Fibroblast of villous mesenchyme (primary cell): Measurements from ENCODE around the gene SRP14. TPM values are rescaled to one million over a fixed set of nuclear protein-coding genes. Genes with fewer than 3 reads are reported as not detected.

Experiments
- DNase-seq: peaks from one replicate; pipeline ENCODE4 v3.0.0-alpha.2; 2010; ENCODE audit warnings: low read depth
- H3K4me3 ChIP-seq: 2 replicates; pipeline ENCODE4 v1.5.1; 2011; ENCODE audit warnings: low read depth, mild to moderate bottlenecking, low read length
- total RNA-seq: library from RNA; depleted of rRNA; stranded (reverse); fragments of >200 nt; gene quantifications from 2 replicates; pipeline ENCODE4 v1.2.3, GENCODE V29; 2012
- TF ChIP-seq, protein P1 (sequence below): IDR thresholded peaks from 2 replicates; pipeline ENCODE4 v1.5.1; 2012; ENCODE audit warnings: low read depth, mild to moderate bottlenecking, low read length; ENCODE audit not compliant: insufficient read depth

The SRP14 gene
- total RNA-seq, 1 donor = 93.3 TPM

DNA sequence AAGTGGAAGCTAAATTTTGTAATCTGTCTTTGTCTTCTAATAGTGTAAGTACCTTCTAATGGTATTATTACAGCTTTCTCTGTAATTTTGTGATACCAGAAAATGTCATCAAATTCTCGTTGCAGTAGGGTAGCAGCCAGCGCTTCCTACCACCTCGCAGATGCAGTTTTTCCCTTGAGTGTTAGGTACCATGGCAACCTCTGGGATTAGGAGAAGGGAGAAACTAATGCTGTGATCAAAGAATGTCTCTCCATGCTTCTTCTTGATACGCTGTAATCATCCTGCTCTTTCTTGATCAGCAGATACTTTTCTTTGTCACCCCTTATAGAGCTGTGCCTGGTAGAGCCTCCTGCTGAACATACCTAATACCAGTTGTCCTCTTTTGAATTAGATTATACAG lies 27.7 kb downstream of the SRP14 start:
- TF ChIP-seq, protein P1, sequence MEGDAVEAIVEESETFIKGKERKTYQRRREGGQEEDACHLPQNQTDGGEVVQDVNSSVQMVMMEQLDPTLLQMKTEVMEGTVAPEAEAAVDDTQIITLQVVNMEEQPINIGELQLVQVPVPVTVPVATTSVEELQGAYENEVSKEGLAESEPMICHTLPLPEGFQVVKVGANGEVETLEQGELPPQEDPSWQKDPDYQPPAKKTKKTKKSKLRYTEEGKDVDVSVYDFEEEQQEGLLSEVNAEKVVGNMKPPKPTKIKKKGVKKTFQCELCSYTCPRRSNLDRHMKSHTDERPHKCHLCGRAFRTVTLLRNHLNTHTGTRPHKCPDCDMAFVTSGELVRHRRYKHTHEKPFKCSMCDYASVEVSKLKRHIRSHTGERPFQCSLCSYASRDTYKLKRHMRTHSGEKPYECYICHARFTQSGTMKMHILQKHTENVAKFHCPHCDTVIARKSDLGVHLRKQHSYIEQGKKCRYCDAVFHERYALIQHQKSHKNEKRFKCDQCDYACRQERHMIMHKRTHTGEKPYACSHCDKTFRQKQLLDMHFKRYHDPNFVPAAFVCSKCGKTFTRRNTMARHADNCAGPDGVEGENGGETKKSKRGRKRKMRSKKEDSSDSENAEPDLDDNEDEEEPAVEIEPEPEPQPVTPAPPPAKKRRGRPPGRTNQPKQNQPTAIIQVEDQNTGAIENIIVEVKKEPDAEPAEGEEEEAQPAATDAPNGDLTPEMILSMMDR = no peak
- no peak overlapping the region for H3K4me3 ChIP-seq
- no peak for DNase-seq

- peak; percentile 65 for DNase-seq
- H3K4me3 ChIP-seq = no peak overlapping the region
- TF ChIP-seq, protein P1 = no peak
Measured at GRCh38 chr15:40010686-40011085, 28.3 kb downstream of the SRP14 start.

DNA sequence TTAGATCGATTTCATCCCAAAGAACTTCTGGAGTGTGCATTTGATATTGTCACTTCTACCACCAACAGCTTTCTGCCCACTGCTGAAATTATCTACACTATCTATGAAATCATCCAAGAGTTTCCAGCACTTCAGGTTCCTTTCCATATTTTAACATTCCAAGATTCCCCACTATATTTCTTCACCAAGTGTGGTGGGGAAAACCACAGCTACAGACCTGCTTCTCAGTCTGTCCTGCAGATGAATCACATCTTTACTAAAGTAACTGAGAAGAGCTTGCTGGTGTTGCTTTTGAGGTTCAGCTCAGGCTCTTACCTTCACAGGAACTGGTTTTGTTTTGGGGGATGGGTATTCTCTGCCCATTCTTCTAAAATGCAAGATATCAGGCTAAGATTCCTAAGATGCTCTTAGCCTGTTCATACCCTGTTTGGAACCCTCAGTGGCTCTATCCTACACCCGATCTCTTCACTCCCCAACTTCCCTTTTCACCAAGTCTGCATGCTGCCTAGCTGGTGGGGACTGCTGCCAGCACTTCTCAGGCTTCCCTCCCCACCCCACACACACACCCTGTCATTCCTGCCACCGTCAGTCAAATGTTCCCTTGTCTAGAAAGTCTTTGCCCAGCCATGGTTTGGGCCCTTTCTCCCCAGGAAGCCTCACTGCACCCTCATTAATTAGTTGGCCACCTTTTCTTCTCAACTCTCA lies 30.8 kb downstream of the SRP14 start:
- DNase-seq = no peak
- no peak overlapping the region for H3K4me3 ChIP-seq
- TF ChIP-seq, protein P1 = no peak

- peak; percentile 51 for DNase-seq
- TF ChIP-seq, protein P1 = no peak
- no peak overlapping the region for H3K4me3 ChIP-seq
Measured at GRCh38 chr15:40006646-40007045, 32.3 kb downstream of the SRP14 start.

- TF ChIP-seq, protein P1 = no peak
- peak; percentile 48 for DNase-seq
- no peak overlapping the region for H3K4me3 ChIP-seq
Measured at GRCh38 chr15:40006003-40006402, 33.0 kb downstream of the SRP14 start.

DNA sequence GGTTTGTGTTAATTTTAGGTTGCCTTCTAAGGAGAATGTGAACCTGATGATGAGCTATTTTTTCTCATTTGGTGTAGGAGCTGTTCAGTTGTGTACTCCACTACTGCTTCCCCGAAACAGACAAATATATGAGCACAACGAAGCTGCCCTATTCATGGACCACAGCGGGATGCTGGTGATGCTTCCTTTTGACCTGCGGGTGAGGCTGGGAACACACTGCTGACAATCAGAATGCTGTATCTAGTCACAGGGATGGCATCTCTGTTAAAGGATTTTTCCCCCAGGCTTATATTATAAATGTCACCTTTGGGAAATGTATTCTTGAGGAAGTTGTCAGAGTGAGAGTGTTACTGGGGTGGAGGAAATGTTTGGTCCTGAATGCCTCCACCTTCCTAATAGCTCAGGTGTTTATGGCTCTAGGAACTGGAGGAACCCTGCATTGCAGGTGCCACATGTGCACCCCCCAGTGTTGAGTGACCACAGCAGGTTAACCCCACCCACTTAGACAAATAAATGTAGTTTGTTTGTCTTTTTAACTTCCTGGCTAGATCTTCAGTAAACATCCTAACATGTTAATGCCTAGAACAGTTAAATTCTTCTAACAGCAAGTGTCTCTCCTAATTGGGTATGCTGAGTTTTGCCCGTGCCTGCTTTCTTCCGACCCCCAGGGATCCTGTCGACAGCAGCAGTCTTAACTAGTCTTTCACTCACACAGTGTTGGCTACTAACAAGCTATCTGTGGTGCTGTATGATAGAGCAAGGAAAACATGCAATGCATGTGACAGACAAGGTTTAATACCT lies 35.7 kb downstream of the SRP14 start:
- TF ChIP-seq, protein P1 = no peak
- DNase-seq = no peak
- H3K4me3 ChIP-seq = no peak overlapping the region
